Lung (tissue), 12 donors: Measurements from ENCODE around the gene RCC2. TPM values are rescaled to one million over a fixed set of nuclear protein-coding genes. Genes with fewer than 3 reads are reported as not detected.

Experiments
- ATAC-seq: fragments of 200-7000 bp; cut with Tn5 transposase; one replicate; pipeline ENCODE4 v1.9.1; 2020; ENCODE audit warnings: moderate number of reproducible peaks; ENCODE audit not compliant: insufficient read depth, low FRiP score
- DNase-seq, 3 donors: peaks; one replicate each; pipeline ENCODE4 v3.0.0-alpha.2; 2013 to 2017
- H3K27ac ChIP-seq, 2 donors: one replicate each; pipeline ENCODE4 v1.5.1; 2013; ENCODE audit warnings: mild to moderate bottlenecking in 2 of 2, moderate library complexity in 2 of 2, control low read depth in 1 of 2, inconsistent platforms in 1 of 2, low read depth in 1 of 2, low read length in 1 of 2
- H3K27me3 ChIP-seq, 3 donors: one replicate each; pipeline ENCODE4 v1.5.1; 2013; ENCODE audit warnings: low read length in 2 of 3; ENCODE audit not compliant: control insufficient read depth in 3 of 3, insufficient read depth in 3 of 3
- H3K36me3 ChIP-seq, 4 donors: one replicate each; pipeline ENCODE4 v1.5.1; 2013; ENCODE audit warnings: low read length in 4 of 4, mild to moderate bottlenecking in 1 of 4, moderate library complexity in 1 of 4; ENCODE audit not compliant: control insufficient read depth in 4 of 4, insufficient read depth in 4 of 4
- H3K4me1 ChIP-seq, 5 donors: one replicate each; pipeline ENCODE4 v1.5.1; 2013; ENCODE audit warnings: low read length in 5 of 5, mild to moderate bottlenecking in 2 of 5, moderate library complexity in 1 of 5; ENCODE audit not compliant: control insufficient read depth in 5 of 5, insufficient read depth in 5 of 5
- H3K4me3 ChIP-seq: one replicate; pipeline ENCODE4 v1.5.1; 2013; ENCODE audit warnings: mild to moderate bottlenecking, control low read depth, moderate library complexity
- H3K9ac ChIP-seq, 2 donors: one replicate each; pipeline ENCODE4 v1.5.1; 2013; ENCODE audit warnings: low read length in 2 of 2, control low read depth in 1 of 2; ENCODE audit not compliant: insufficient read depth in 1 of 2
- H3K9me3 ChIP-seq, 4 donors: one replicate each; pipeline ENCODE4 v1.5.1; 2013; ENCODE audit warnings: low read length in 3 of 4, mild to moderate bottlenecking in 1 of 4, moderate library complexity in 1 of 4; ENCODE audit not compliant: control insufficient read depth in 4 of 4, insufficient read depth in 3 of 4
- CTCF ChIP-seq: IDR thresholded peaks from 2 replicates; pipeline ENCODE4 v1.5.1; 2012; ENCODE audit warnings: mild to moderate bottlenecking; ENCODE audit errors: control extremely low read depth, extremely low read depth
- WGBS, 2 donors: extraction: QIAGEN DNeasy Blood & Tissue Kit; methylation state at CpG; one replicate each; pipeline ENCODE4 v1.1.7; 2013; 5-methylcytosine and 5-hydroxymethylcytosine counted together
- polyA plus RNA-seq, 2 donors: library from polyadenylated mRNA; stranded (reverse); fragments of 200-250 nt; gene quantifications; one replicate each; pipeline ENCODE4 v1.2.1, GENCODE V29; 2013
- total RNA-seq, 2 donors: library from RNA; depleted of rRNA in 1 of 2; stranded (reverse); fragments of >200 nt in 1 of 2; gene quantifications; one replicate each; pipeline ENCODE4 v1.2.1, GENCODE V29; 2014 to 2021
- donor health status: control.
- donor health status: control.
- donor health status: Bipolar disorder and iron deficiency.
- donor health status: healthy.
- donor health status: DM: yes; HTN: yes; CAD: no.

The RCC2 gene
- total and polyA plus RNA-seq, 4 donors = 31.9 to 51.2 (median 38.5) TPM

- H3K27me3 ChIP-seq = no peaks in the 10 kb centered on the region
- H3K9me3 ChIP-seq = no peaks in the 10 kb centered on the region
- H3K9ac ChIP-seq = no peak overlapping the region
- TF ChIP-seq CTCF = no peak
- DNase-seq (no peak), ATAC-seq (no peak)
- no peaks in the 10 kb centered on the region for H3K36me3 ChIP-seq
- no peak overlapping the region for H3K4me3 ChIP-seq
- 50 to 62% methylated on average over 6 of the region's 6 CpGs for WGBS, 2 donors
- H3K4me1 ChIP-seq = no peaks in the 10 kb centered on the region
- H3K27ac ChIP-seq = no peak overlapping the region
Observed at GRCh38 chr1:17465228-17465627, 25.8 kb upstream of the RCC2 start.

- DNase-seq (no peak), ATAC-seq (no peak)
- H3K4me3 ChIP-seq = no peak overlapping the region
- TF ChIP-seq CTCF = no peak
- H3K9ac ChIP-seq = no peak overlapping the region
- no peaks in the 10 kb centered on the region for H3K27me3 ChIP-seq
- H3K36me3 ChIP-seq = no peaks in the 10 kb centered on the region
- H3K4me1 ChIP-seq = no peaks in the 10 kb centered on the region
- no peaks in the 10 kb centered on the region for H3K9me3 ChIP-seq
- no peak overlapping the region for H3K27ac ChIP-seq
Observed at GRCh38 chr1:17463991-17464390, 24.5 kb upstream of the RCC2 start.

- no peaks in the 10 kb centered on the region for H3K36me3 ChIP-seq
- no peak overlapping the region for H3K9ac ChIP-seq
- no peaks in the 10 kb centered on the region for H3K27me3 ChIP-seq
- no peak overlapping the region for H3K4me3 ChIP-seq
- ATAC-seq = no peak
- H3K27ac ChIP-seq = no peak overlapping the region
- no peak for DNase-seq
- TF ChIP-seq CTCF = no peak
- no peaks in the 10 kb centered on the region for H3K4me1 ChIP-seq
- no peaks in the 10 kb centered on the region for H3K9me3 ChIP-seq
- 60 to 82% methylated on average over 5 of the region's 5 CpGs for WGBS, 2 donors
Observed at GRCh38 chr1:17462669-17463068, 23.2 kb upstream of the RCC2 start.

GRCh38 chr1:17460219-17460618 lies 20.7 kb upstream of the RCC2 start:
- no peaks in the 10 kb centered on the region for H3K4me1 ChIP-seq
- no peak for TF ChIP-seq CTCF
- DNase-seq (no peak), ATAC-seq (no peak)
- no peaks in the 10 kb centered on the region for H3K27me3 ChIP-seq
- WGBS, 2 donors = 73 to 83% methylated on average over 10 of the region's 10 CpGs
- no peaks in the 10 kb centered on the region for H3K36me3 ChIP-seq
- H3K4me3 ChIP-seq = no peak overlapping the region
- H3K9me3 ChIP-seq = no peaks in the 10 kb centered on the region
- H3K9ac ChIP-seq = no peak overlapping the region
- H3K27ac ChIP-seq = no peak overlapping the region
